Natural killer cell (primary cell): ENCODE measurements around the gene SCO1. TPM values are rescaled to one million over a fixed set of nuclear protein-coding genes. Genes with fewer than 3 reads are reported as not detected.
"Not testable (repeated sequence)": the region's sequence is repeated elsewhere in the genome, so short reads cannot be mapped to it uniquely, and the experiment has no call there.

Experiments used
- ATAC-seq, 3 donors: fragments of 150-1000 bp in 2 of 3; fragments of 200-7000 bp in 1 of 3; cut with Tn5 transposase; 1 replicate in 1 of 3; 2 replicates in 2 of 3; pipeline ENCODE4 v1.10.0; 2021; ENCODE audit warnings: mild to moderate bottlenecking in 2 of 3, moderate library complexity in 2 of 3
- DNase-seq, 2 donors: peaks; one replicate each; pipeline versions ENCODE4 v3.0.0 to v3.0.0-alpha.2; 2013 to 2021; ENCODE audit warnings: mixed read lengths in 1 of 2
- H3K27ac ChIP-seq: one replicate; pipeline ENCODE4 v1.5.1; 2013; ENCODE audit warnings: mild to moderate bottlenecking, low read length
- H3K27me3 ChIP-seq: one replicate; pipeline ENCODE4 v1.6.1; 2013; ENCODE audit warnings: low read length; ENCODE audit not compliant: control insufficient read depth, insufficient read depth
- H3K36me3 ChIP-seq: one replicate; pipeline ENCODE4 v1.6.1; 2013; ENCODE audit warnings: low read length; ENCODE audit not compliant: control insufficient read depth, insufficient read depth
- H3K4me1 ChIP-seq: one replicate; pipeline ENCODE4 v1.6.1; 2013; ENCODE audit warnings: low read length; ENCODE audit not compliant: control insufficient read depth, insufficient read depth
- H3K4me3 ChIP-seq: one replicate; pipeline ENCODE4 v1.5.1; 2013; ENCODE audit warnings: low read length
- H3K9me3 ChIP-seq: one replicate; pipeline ENCODE4 v1.6.1; 2013; ENCODE audit warnings: low read length; ENCODE audit not compliant: control insufficient read depth, insufficient read depth
- H3K27ac Mint-ChIP-seq, 2 donors: one replicate each; pipeline ENCODE4 v1.8.0; 2022; ENCODE audit warnings: mild to moderate bottlenecking in 2 of 2, mixed read lengths in 2 of 2, moderate library complexity in 1 of 2
- H3K27me3 Mint-ChIP-seq, 2 donors: one replicate each; pipeline ENCODE4 v1.8.0; 2022; ENCODE audit warnings: low read depth in 2 of 2, mixed read lengths in 2 of 2
- H3K36me3 Mint-ChIP-seq: one replicate; pipeline ENCODE4 v1.8.0; 2022; ENCODE audit warnings: mixed read lengths
- H3K4me1 Mint-ChIP-seq, 2 donors: one replicate each; pipeline ENCODE4 v1.8.0; 2022; ENCODE audit warnings: mixed read lengths in 2 of 2
- H3K4me3 Mint-ChIP-seq: one replicate; pipeline ENCODE4 v1.8.0; 2022; ENCODE audit warnings: mild to moderate bottlenecking, moderate library complexity, mixed read lengths
- H3K9me3 Mint-ChIP-seq, 2 donors: one replicate each; pipeline ENCODE4 v1.8.0; 2022; ENCODE audit warnings: mixed read lengths in 2 of 2
- CTCF ChIP-seq: fragments of 200-600 bp; IDR thresholded peaks from one replicate; pipeline ENCODE4 v1.8.0; 2022; ENCODE audit warnings: antibody characterized with exemption
- WGBS: methylation state at CpG from one replicate; pipeline ENCODE4 v1.1.7; 2013; ENCODE audit warnings: missing lambda C conversion rate; ENCODE audit not compliant: insufficient coverage; 5-methylcytosine and 5-hydroxymethylcytosine counted together
- intact Hi-C: fragments of 100-400 bp; cut with micrococcal nuclease; formaldehyde crosslinking; loops from one replicate; pipeline ENCODE4 v1.14.2; 2022
- total RNA-seq, 4 donors: library from RNA; stranded (reverse); fragments of 120-200 nt in 1 of 4; gene quantifications; one replicate each; pipeline versions ENCODE4 v1.2.3 to v1.2.4, GENCODE V29; 2013 to 2022

The SCO1 gene
- total RNA-seq, 3 donors from 2014 or later (not counting 1 experiment from before 2014, with no cell fraction given): 13.4 to 22.9 (median 18.8) TPM

- intact Hi-C loops: no loop called here
- H3K4me3 ChIP-seq: no peak overlapping the region
These were observed 34.1 kb upstream of the SCO1 start for GRCh38 chr17:10731408-10731879.

GRCh38 chr17:10730247-10730646 is 32.9 kb upstream of the SCO1 start:
- H3K4me1 ChIP-seq, ATAC-seq, H3K27me3 Mint-ChIP-seq, DNase-seq, intact Hi-C loops, H3K27me3 ChIP-seq, H3K9me3 Mint-ChIP-seq, H3K36me3 Mint-ChIP-seq, H3K36me3 ChIP-seq, H3K9me3 ChIP-seq: not testable (repeated sequence)
- Mint-ChIP-seq H3K4me1 (peaks cover 14 to 19% of the 10 kb centered on the region in 2 donors), H3K4me3 (peak overlapping the region; percentile 96), H3K27ac (peak overlapping the region; percentile 64 to 84)
- 8% methylated on average over 14 of the region's 15 CpGs for WGBS
- peak overlapping the region; percentile 51 for H3K27ac ChIP-seq
- H3K4me3 ChIP-seq: peak overlapping the region; percentile 72

More at GRCh38 chr17:10731408-10731879, 34.1 kb upstream of the SCO1 start:
- Histone ChIP-seq H3K9me3 (no peaks in the 10 kb centered on the region), H3K27me3 (no peaks in the 10 kb centered on the region), H3K4me1 (peaks cover 9% of the 10 kb centered on the region), H3K36me3 (no peaks in the 10 kb centered on the region), H3K27ac (no peak overlapping the region)
- Mint-ChIP-seq H3K4me1 (peaks cover 14 to 19% of the 10 kb centered on the region in 2 donors), H3K36me3 (no peaks in the 10 kb centered on the region), H3K27ac (peak overlapping the region in 1 of 2 donors; percentile 84), H3K9me3 (no peaks in the 10 kb centered on the region), H3K27me3 (no peaks in the 10 kb centered on the region), H3K4me3 (peak overlapping the region; percentile 96)
- no peak for TF ChIP-seq CTCF
- ATAC-seq (no peak), DNase-seq (no peak)
- 99% methylated on average over 5 of the region's 6 CpGs for WGBS

GRCh38 chr17:10729334-10730193 is 32.2 kb upstream of the SCO1 start, which contains the start of gene TMEM220:
TMEM220 (minus strand) TSS chr17:10730023; CDS start chr17:10729851, 172 bp downstream.
- intact Hi-C loops: no loop called here
- peak; percentile 79 to 90 (median 88) for ATAC-seq
- TF ChIP-seq CTCF: no peak
- Histone ChIP-seq H3K9me3 (no peaks in the 10 kb centered on the region), H3K27ac (peak within 1 kb of the TSS; percentile 51), H3K36me3 (no peaks in the 10 kb centered on the region), H3K4me3 (peak within 1 kb of the TSS; percentile 72), H3K27me3 (no peaks in the 10 kb centered on the region), H3K4me1 (peaks cover 9% of the 10 kb centered on the region)
- peaks cover 14 to 19% of the 10 kb centered on the region in 2 donors for H3K4me1 Mint-ChIP-seq
- H3K27ac Mint-ChIP-seq: peak within 1 kb of the TSS; percentile 64 to 84
- no peaks in the 10 kb centered on the region for H3K9me3 Mint-ChIP-seq
- peak within 1 kb of the TSS; percentile 96 for H3K4me3 Mint-ChIP-seq
- DNase-seq: peak; percentile 50 to 52
- 4% methylated on average over 73 of the region's 79 CpGs for whole genome bisulfite sequencing
- H3K27me3 Mint-ChIP-seq: no peaks in the 10 kb centered on the region
- no peaks in the 10 kb centered on the region for H3K36me3 Mint-ChIP-seq

GRCh38 chr17:10728331-10728892 is 31.1 kb upstream of the SCO1 start:
- Mint-ChIP-seq H3K36me3 (no peaks in the 10 kb centered on the region), H3K9me3 (no peaks in the 10 kb centered on the region), H3K4me3 (peak overlapping the region; percentile 96), H3K27ac (peak overlapping the region in 1 of 2 donors; percentile 84), H3K4me1 (peaks cover 14 to 19% of the 10 kb centered on the region in 2 donors), H3K27me3 (no peaks in the 10 kb centered on the region)
- H3K36me3 ChIP-seq: no peaks in the 10 kb centered on the region
- H3K27me3 ChIP-seq: no peaks in the 10 kb centered on the region
- intact Hi-C loops: no loop called here
- no peak for DNase-seq
- 95% methylated on average over 10 of the region's 10 CpGs for WGBS
- no peak for ATAC-seq
- H3K9me3 ChIP-seq: no peaks in the 10 kb centered on the region
- no peak overlapping the region for H3K4me3 ChIP-seq
- no peak overlapping the region for H3K27ac ChIP-seq
- H3K4me1 ChIP-seq: peaks cover 9% of the 10 kb centered on the region
- no peak for TF ChIP-seq CTCF
